Measurements from ENCODE around the gene RAB11FIP4.

DNA sequence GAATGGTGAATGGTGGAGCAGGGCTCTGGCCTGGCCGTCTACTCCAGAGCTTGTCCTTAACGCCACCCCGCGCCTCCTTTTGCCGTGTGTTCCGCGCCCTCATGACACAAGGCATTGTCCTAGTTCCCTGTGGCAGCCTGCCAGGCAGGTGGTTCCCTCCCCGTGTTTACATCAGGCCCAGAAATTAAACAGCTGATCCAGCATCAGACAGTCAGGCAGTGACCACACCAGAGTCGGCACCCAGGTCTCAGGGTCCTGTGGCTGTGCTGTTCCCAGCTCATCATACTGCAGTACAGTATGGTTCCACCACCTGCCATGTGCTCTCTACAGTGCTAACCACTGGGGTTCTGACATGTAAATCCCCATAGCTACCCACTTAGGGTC lies 119.7 kb downstream of the RAB11FIP4 start:
- TF ChIP-seq CTCF (IDR thresholded peaks at IDR 0.05) (no peak), POLR2A (IDR thresholded peaks at IDR 0.05) (no peak)
